Measurements from ENCODE around the gene AAK1.

DNA sequence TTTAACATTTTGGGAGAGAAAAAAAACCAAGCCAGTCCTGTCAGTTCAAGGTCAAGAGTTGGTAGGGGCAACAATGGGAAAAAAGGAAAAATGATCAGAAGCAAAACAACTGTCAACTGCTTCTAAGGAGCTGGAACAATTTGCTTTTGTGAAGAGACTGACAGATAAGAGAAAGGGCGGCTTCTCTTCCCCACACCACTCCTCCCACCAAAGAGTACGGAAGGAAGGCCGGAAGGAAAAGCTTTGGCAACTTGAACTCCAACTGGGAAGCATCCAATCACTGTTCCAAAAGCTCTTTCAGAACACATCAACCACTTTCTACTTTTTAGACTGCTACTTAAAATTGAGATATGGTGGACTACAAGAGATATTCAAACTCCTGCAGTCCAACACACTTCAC, 148.5 kb downstream of the AAK1 start:
- TF ChIP-seq, protein P1, sequence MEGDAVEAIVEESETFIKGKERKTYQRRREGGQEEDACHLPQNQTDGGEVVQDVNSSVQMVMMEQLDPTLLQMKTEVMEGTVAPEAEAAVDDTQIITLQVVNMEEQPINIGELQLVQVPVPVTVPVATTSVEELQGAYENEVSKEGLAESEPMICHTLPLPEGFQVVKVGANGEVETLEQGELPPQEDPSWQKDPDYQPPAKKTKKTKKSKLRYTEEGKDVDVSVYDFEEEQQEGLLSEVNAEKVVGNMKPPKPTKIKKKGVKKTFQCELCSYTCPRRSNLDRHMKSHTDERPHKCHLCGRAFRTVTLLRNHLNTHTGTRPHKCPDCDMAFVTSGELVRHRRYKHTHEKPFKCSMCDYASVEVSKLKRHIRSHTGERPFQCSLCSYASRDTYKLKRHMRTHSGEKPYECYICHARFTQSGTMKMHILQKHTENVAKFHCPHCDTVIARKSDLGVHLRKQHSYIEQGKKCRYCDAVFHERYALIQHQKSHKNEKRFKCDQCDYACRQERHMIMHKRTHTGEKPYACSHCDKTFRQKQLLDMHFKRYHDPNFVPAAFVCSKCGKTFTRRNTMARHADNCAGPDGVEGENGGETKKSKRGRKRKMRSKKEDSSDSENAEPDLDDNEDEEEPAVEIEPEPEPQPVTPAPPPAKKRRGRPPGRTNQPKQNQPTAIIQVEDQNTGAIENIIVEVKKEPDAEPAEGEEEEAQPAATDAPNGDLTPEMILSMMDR (conservative IDR thresholded peaks at IDR 0.05 in 1 of 2, IDR thresholded peaks at IDR 0.05 in 1 of 2; ENCODE audit: low read depth in 1 of 2, low read length in 2 of 2): no peak
- TF ChIP-seq EZH2 (IDR thresholded peaks at IDR 0.05; ENCODE audit: low read length, missing control alignments): no peak

Data from fibroblast of lung (primary cell).